Epithelial cell of prostate (primary cell): ENCODE results near the gene ANGPTL5.
"Not testable (repeated sequence)": the region's sequence is repeated elsewhere in the genome, so short reads cannot be mapped to it uniquely, and the experiment has no call there.

Experiments
- DNase-seq: peaks from one replicate; pipeline ENCODE4 v3.0.0-alpha.2; 2011; ENCODE audit warnings: low read depth, low spot score
- H3K27ac ChIP-seq: fragments of 450-650 bp; 2 replicates; pipeline ENCODE4 v1.5.1; 2017; ENCODE audit warnings: mild to moderate bottlenecking

The ANGPTL5 gene

GRCh38 chr11:101916422-101916821 lies at the start of gene ANGPTL5:
Gene ANGPTL5 (minus strand): TSS chr11:101916522. CDS start chr11:101907909, 8,613 bp downstream.
- DNase-seq = no peak
- H3K27ac ChIP-seq = peak within 1 kb of the TSS; percentile 68

- H3K27ac ChIP-seq, DNase-seq: not testable (repeated sequence)
These were observed 47.9 kb upstream of the ANGPTL5 start for GRCh38 chr11:101964200-101964599.

GRCh38 chr11:101960231-101960630 lies 43.9 kb upstream of the ANGPTL5 start:
- DNase-seq = no peak
- no peak overlapping the region for H3K27ac ChIP-seq

- DNase-seq = no peak
These were observed 39.4 kb upstream of the ANGPTL5 start for GRCh38 chr11:101955701-101956100.

GRCh38 chr11:101955278-101955677 lies 39.0 kb upstream of the ANGPTL5 start:
- H3K27ac ChIP-seq = no peak overlapping the region
- no peak for DNase-seq

More at GRCh38 chr11:101955701-101956100, 39.4 kb upstream of the ANGPTL5 start:
- no peak overlapping the region for H3K27ac ChIP-seq

GRCh38 chr11:101949680-101950220 lies 33.4 kb upstream of the ANGPTL5 start:
- no peak overlapping the region for H3K27ac ChIP-seq
- DNase-seq = no peak

GRCh38 chr11:101945448-101945847 lies 29.1 kb upstream of the ANGPTL5 start:
- H3K27ac ChIP-seq = no peak overlapping the region
- DNase-seq = no peak

- no peak for DNase-seq
- H3K27ac ChIP-seq = no peak overlapping the region
These were observed 28.6 kb upstream of the ANGPTL5 start for GRCh38 chr11:101944923-101945322.

- no peak overlapping the region for H3K27ac ChIP-seq
- no peak for DNase-seq
These were observed 24.7 kb upstream of the ANGPTL5 start for GRCh38 chr11:101940901-101941520.

- no peak for DNase-seq
- H3K27ac ChIP-seq = no peak overlapping the region
These were observed 15.4 kb upstream of the ANGPTL5 start for GRCh38 chr11:101931692-101932091.

GRCh38 chr11:101929294-101929915 lies 13.1 kb upstream of the ANGPTL5 start:
- DNase-seq = no peak
- no peak overlapping the region for H3K27ac ChIP-seq

GRCh38 chr11:101923554-101923953 lies 7.2 kb upstream of the ANGPTL5 start:
- no peak overlapping the region for H3K27ac ChIP-seq
- no peak for DNase-seq

GRCh38 chr11:101920992-101921391 lies 4.7 kb upstream of the ANGPTL5 start:
- no peak overlapping the region for H3K27ac ChIP-seq
- no peak for DNase-seq

GRCh38 chr11:101917226-101917625 lies 904 bp upstream of the ANGPTL5 start:
- no peak overlapping the region for H3K27ac ChIP-seq
- DNase-seq = no peak

GRCh38 chr11:101915791-101916291 lies 481 bp downstream of the ANGPTL5 start:
- DNase-seq = no peak
- H3K27ac ChIP-seq = peak overlapping the region; percentile 68

GRCh38 chr11:101914738-101915426 lies 1.4 kb downstream of the ANGPTL5 start, which contains the start of gene CEP126:
Gene CEP126 (plus strand): TSS chr11:101915010. CDS start chr11:101915285, 275 bp downstream.
- DNase-seq = peak; percentile 57

GRCh38 chr11:101914341-101914737 lies 2.0 kb downstream of the ANGPTL5 start:
- H3K27ac ChIP-seq = peak overlapping the region; percentile 68
- no peak for DNase-seq

More at GRCh38 chr11:101914738-101915426, 1.4 kb downstream of the ANGPTL5 start, which contains the start of gene CEP126:
- peak within 1 kb of the TSS; percentile 68 for H3K27ac ChIP-seq

GRCh38 chr11:101913656-101914055 lies 2.7 kb downstream of the ANGPTL5 start:
- H3K27ac ChIP-seq = no peak overlapping the region
- no peak for DNase-seq

- no peak overlapping the region for H3K27ac ChIP-seq
- DNase-seq = no peak
These were observed 3.5 kb downstream of the ANGPTL5 start for GRCh38 chr11:101912823-101913284.

- no peak for DNase-seq
- H3K27ac ChIP-seq = no peak overlapping the region
These were observed 7.2 kb downstream of the ANGPTL5 start for GRCh38 chr11:101909087-101909486.

- no peak for DNase-seq
- no peak overlapping the region for H3K27ac ChIP-seq
These were observed 8.5 kb downstream of the ANGPTL5 start for GRCh38 chr11:101907815-101908214.
